HFFc6 (cell line): ENCODE data around the gene LRIT1. TPM values are rescaled to one million over a fixed set of nuclear protein-coding genes. Genes with fewer than 3 reads are reported as not detected.

Experiments
- DNase-seq: peaks from one replicate; pipeline ENCODE4 v3.0.0-alpha.2; 2018
- H3K27ac Mint-ChIP-seq: 2 replicates; pipeline ENCODE4 v1.8.0; 2020; ENCODE audit warnings: mild to moderate bottlenecking, mixed read lengths
- H3K27me3 Mint-ChIP-seq: 2 replicates; pipeline ENCODE4 v1.8.0; 2021; ENCODE audit warnings: mild to moderate bottlenecking, moderate library complexity, mixed read lengths; ENCODE audit not compliant: insufficient read depth
- H3K36me3 Mint-ChIP-seq: 2 replicates; pipeline ENCODE4 v1.8.0; 2021; ENCODE audit warnings: low read depth, mixed read lengths
- H3K4me1 Mint-ChIP-seq: 2 replicates; pipeline ENCODE4 v1.8.0; 2020; ENCODE audit warnings: low read depth, mixed read lengths
- H3K4me3 Mint-ChIP-seq: 2 replicates; pipeline ENCODE4 v1.8.0; 2020; ENCODE audit warnings: mild to moderate bottlenecking, moderate library complexity, mixed read lengths
- H3K9me3 Mint-ChIP-seq: 2 replicates; pipeline ENCODE4 v1.8.0; 2020; ENCODE audit warnings: mild to moderate bottlenecking, mixed read lengths
- total RNA-seq, 6 experiments: library from RNA; stranded (reverse); fragmentation: NEBNext Ultra II Directional; extraction: Animal tissue kit (Norgen Biotek cat#: 25700); gene quantifications; 2 replicates in 1 of 6; 3 replicates in 5 of 6; pipeline ENCODE4 v1.2.3, GENCODE V29; 2021
- TF ChIP-seq, protein P1 (sequence below): fragments of 200-600 bp; sonication (generic); IDR thresholded peaks from 2 replicates; pipeline ENCODE4 v1.5.0; 2021; ENCODE audit warnings: antibody characterized with exemption, mild to moderate bottlenecking

The LRIT1 gene
- total RNA-seq, 6 experiments from 2014 or later = not detected

DNA sequence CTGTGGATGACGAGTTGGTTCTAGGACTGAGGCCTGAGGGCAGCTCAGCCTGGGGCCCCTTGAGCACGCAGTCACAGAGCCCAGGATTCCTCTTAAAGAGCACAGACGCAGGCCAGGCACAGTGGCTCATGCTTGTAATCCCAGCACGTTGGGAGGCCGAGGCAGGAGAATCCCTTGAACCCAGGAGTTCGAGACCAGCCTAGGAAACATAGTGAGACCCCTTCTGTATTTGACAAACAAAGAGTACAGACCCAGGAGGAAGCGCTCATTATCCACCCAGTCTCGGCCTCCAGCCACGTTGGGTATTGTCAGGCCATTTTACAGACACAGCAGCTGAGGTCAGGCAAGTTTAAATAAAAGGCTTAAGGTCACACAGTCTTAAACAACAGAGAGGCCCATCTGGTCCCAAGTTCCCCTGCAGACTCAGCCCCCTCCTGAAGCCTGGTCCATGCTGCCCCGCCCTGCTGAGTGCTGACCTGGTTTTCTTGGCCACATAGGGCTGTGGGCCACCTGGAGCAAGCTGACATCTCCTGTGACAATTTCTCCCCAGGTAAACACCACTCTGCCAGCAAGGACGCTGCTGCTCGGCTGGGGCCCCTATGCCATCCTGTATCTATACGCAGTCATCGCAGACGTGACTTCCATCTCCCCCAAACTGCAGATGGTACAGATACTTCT is 16.1 kb upstream of the LRIT1 start:
- Mint-ChIP-seq H3K27me3 (peaks cover 30% of the 10 kb centered on the region), H3K4me1 (peaks cover 6% of the 10 kb centered on the region; the same call in 1 of the 2 replicates), H3K4me3 (no peak overlapping the region), H3K27ac (no peak overlapping the region), H3K36me3 (no peaks in the 10 kb centered on the region), H3K9me3 (no peaks in the 10 kb centered on the region)
- DNase-seq = no peak
- TF ChIP-seq, protein P1, sequence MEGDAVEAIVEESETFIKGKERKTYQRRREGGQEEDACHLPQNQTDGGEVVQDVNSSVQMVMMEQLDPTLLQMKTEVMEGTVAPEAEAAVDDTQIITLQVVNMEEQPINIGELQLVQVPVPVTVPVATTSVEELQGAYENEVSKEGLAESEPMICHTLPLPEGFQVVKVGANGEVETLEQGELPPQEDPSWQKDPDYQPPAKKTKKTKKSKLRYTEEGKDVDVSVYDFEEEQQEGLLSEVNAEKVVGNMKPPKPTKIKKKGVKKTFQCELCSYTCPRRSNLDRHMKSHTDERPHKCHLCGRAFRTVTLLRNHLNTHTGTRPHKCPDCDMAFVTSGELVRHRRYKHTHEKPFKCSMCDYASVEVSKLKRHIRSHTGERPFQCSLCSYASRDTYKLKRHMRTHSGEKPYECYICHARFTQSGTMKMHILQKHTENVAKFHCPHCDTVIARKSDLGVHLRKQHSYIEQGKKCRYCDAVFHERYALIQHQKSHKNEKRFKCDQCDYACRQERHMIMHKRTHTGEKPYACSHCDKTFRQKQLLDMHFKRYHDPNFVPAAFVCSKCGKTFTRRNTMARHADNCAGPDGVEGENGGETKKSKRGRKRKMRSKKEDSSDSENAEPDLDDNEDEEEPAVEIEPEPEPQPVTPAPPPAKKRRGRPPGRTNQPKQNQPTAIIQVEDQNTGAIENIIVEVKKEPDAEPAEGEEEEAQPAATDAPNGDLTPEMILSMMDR = peak; percentile 12; the same call in 1 of the 2 replicates

DNA sequence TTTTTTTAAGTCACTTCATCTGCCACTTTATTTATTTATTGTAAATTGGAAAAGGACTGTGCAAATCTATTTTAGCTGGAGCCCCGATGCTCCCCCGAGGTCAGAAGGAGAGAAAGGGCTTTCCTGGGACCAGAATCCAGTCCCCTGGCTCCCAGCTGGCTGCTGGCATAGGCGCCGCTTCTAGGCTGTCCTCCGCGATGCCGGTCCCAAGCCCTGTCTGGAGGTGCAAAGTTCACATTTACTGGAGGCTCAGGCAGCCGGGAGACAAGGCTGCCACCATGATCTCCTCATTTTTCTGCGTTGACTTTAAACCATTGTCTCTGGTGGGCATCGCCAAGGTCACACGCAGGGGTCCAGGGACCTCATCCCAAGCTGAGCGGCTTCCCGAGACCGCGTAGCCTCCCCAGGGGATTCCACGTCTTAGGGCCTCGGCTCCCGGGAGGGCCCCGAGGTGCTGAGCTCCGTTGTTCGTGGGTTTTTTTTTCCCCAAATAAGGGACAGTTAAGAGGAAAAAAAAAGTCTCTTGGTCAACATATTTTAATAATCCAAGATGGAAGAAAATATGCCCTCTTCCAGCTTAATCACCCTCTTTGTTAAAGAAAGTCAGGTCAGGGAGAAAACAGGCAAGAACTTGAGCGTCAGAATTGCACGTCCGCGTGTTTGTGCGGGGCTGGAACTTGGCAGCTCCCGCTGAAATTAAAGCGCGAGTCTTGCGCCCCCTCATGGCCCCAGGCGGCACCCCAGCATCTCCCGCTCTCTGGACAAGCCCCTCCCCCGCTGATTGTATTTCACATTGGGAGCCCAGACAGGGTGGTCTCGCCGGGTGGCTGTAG is 15.4 kb upstream of the LRIT1 start:
- Mint-ChIP-seq H3K4me3 (0 out of 2 replicates have a peak overlapping the region, but pooled peaks have one; percentile 20), H3K27me3 (peaks cover 27% of the 10 kb centered on the region), H3K4me1 (peaks cover 6% of the 10 kb centered on the region; the same call in 1 of the 2 replicates), H3K36me3 (no peaks in the 10 kb centered on the region), H3K9me3 (no peaks in the 10 kb centered on the region), H3K27ac (no peak overlapping the region)
- TF ChIP-seq, protein P1 = peak; percentile 77
- DNase-seq = no peak

DNA sequence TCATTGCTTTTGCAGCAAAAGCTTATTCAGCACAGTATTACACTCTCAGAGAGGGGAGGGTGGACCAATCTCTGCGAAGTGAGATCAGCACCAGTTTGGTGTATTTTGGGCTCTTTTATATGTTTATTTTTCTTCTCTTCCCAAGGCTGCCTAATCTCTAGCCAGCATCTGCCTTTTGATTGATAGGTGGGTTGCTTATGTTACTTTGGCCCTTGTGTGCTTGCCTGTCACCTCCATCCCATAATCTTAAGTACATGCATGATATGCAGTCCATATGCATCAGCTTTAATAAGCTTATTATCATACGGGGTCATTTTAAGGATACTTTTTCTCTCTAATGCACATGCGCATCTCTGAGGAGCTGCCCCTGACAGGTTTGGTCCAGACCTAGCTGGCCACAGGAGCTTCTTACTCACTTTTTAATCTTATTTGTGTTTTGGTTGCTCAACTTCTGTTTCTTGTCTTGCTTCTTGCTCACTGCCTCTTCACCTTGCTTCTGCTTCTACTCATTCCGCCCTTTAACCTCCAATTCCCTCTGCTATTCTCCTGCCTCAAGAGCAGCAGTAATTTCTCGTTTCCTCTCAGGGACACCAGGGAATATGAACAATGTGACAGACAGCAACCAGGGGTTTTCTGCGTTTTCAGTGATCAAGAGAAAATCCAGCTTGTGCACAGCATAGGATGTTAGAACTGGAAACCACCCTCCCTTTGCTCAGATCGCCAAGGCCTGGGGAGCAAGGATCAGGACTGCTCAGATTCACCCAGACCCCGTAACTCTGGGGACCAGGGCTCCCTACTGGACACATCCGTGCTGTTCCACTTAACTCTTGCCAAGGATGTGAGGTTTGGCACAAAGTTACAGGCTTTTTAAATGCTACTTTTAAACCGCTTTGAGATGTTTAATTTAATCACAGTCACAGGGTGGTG is 13.5 kb upstream of the LRIT1 start:
- H3K9me3 Mint-ChIP-seq = no peaks in the 10 kb centered on the region
- no peaks in the 10 kb centered on the region for H3K36me3 Mint-ChIP-seq
- peaks cover 6% of the 10 kb centered on the region; the same call in 1 of the 2 replicates for H3K4me1 Mint-ChIP-seq
- H3K4me3 Mint-ChIP-seq = no peak overlapping the region
- H3K27me3 Mint-ChIP-seq = peaks cover 20% of the 10 kb centered on the region
- TF ChIP-seq, protein P1 = no peak
- DNase-seq = no peak
- H3K27ac Mint-ChIP-seq = no peak overlapping the region

DNA sequence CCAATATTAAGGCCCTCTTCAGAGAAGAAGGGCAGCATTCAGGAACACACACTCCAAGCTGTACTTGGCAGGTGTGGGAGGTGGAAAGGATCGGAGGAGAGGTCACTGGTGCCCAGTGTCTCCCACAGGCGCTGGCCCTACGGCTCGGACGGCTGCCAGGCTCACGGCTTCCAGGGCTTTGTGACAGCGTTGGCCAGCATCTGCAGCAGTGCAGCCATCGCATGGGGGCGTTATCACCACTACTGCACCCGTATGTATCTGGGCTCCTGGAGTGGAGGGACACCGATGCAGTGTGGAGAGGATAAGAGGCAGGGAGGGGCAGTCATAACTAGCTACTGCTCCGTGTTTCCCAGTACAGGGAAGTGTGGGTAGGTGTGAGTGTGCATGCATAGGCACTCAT is 7.4 kb upstream of the LRIT1 start:
- H3K9me3 Mint-ChIP-seq = no peaks in the 10 kb centered on the region
- no peaks in the 10 kb centered on the region for H3K4me1 Mint-ChIP-seq
- no peak overlapping the region for H3K4me3 Mint-ChIP-seq
- DNase-seq = no peak
- peaks cover 14% of the 10 kb centered on the region for H3K27me3 Mint-ChIP-seq
- no peaks in the 10 kb centered on the region for H3K36me3 Mint-ChIP-seq
- TF ChIP-seq, protein P1 = no peak
- no peak overlapping the region; the same call in 1 of the 2 replicates for H3K27ac Mint-ChIP-seq

DNA sequence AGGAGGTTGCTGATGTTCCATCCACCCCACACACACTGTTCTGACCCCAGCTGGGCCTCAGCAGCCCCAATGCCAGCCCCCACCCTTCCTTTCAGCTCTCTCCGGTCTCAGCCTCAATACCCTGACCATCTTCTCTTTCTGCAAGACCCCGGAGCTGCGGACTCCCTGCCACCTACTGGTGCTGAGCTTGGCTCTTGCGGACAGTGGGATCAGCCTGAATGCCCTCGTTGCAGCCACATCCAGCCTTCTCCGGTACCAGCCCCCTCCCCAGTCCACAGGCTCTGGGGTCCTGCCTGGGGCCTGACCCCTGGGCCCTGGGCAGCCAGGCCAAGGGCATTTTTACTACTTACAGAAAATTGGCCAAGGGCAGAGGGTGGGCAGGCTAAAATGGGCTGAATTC is 6.2 kb upstream of the LRIT1 start:
- Mint-ChIP-seq H3K27ac (no peak overlapping the region), H3K9me3 (no peaks in the 10 kb centered on the region), H3K4me3 (no peak overlapping the region), H3K36me3 (no peaks in the 10 kb centered on the region), H3K4me1 (no peaks in the 10 kb centered on the region), H3K27me3 (peaks cover 8% of the 10 kb centered on the region)
- TF ChIP-seq, protein P1 = no peak
- DNase-seq = no peak
